ENCODE data around the gene PCNA.
"Not testable (repeated sequence)": the region's sequence is repeated elsewhere in the genome, so short reads cannot be mapped to it uniquely, and the experiment has no call there.

Gene PCNA

DNA sequence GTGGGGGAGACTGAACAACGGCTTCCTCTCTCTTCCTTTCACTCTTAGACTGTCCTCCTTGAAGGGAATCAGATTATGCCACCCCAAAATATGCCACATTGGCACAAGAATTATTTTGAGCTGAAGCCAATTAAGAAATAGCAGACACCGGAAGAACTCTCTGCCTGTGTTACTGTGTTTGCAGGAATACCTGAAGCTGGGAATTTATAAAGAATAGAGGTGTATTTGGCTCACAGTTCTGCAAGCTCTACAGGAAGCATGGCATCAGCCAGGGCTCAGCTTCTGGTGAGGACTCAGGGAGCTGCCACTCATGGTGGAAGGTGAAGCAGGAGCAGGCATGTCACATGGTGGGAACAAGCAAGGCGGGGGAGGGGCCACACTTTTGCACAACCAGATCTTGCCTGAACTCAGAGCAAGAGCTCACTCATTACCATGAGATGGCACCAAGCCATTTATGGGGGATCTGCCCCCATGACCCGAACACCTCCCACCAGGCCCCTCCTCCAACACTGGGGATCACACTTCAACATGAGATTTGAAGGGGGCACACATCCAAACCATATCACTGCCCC, 46.0 kb downstream of the PCNA start:
- TF ChIP-seq, protein P1, sequence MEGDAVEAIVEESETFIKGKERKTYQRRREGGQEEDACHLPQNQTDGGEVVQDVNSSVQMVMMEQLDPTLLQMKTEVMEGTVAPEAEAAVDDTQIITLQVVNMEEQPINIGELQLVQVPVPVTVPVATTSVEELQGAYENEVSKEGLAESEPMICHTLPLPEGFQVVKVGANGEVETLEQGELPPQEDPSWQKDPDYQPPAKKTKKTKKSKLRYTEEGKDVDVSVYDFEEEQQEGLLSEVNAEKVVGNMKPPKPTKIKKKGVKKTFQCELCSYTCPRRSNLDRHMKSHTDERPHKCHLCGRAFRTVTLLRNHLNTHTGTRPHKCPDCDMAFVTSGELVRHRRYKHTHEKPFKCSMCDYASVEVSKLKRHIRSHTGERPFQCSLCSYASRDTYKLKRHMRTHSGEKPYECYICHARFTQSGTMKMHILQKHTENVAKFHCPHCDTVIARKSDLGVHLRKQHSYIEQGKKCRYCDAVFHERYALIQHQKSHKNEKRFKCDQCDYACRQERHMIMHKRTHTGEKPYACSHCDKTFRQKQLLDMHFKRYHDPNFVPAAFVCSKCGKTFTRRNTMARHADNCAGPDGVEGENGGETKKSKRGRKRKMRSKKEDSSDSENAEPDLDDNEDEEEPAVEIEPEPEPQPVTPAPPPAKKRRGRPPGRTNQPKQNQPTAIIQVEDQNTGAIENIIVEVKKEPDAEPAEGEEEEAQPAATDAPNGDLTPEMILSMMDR (IDR thresholded peaks at IDR 0.05): no peak
- Histone ChIP-seq H3K27ac (peak overlapping the region; percentile 56 to 77), H3K4me1 (peaks cover 0 to 20% (median 11%) of the 10 kb centered on the region in 4 donors), H3K36me3 (no peaks in the 10 kb centered on the region), H3K9me3 (no peaks in the 10 kb centered on the region), H3K4me3 (no peak overlapping the region), H3K27me3 (no peaks in the 10 kb centered on the region)
- intact Hi-C loops (cut with DNase I; ENCODE audit: low total_unique reads): no loop called here
- DNase-seq: peak in 1 of 2 donors; percentile 75

DNA sequence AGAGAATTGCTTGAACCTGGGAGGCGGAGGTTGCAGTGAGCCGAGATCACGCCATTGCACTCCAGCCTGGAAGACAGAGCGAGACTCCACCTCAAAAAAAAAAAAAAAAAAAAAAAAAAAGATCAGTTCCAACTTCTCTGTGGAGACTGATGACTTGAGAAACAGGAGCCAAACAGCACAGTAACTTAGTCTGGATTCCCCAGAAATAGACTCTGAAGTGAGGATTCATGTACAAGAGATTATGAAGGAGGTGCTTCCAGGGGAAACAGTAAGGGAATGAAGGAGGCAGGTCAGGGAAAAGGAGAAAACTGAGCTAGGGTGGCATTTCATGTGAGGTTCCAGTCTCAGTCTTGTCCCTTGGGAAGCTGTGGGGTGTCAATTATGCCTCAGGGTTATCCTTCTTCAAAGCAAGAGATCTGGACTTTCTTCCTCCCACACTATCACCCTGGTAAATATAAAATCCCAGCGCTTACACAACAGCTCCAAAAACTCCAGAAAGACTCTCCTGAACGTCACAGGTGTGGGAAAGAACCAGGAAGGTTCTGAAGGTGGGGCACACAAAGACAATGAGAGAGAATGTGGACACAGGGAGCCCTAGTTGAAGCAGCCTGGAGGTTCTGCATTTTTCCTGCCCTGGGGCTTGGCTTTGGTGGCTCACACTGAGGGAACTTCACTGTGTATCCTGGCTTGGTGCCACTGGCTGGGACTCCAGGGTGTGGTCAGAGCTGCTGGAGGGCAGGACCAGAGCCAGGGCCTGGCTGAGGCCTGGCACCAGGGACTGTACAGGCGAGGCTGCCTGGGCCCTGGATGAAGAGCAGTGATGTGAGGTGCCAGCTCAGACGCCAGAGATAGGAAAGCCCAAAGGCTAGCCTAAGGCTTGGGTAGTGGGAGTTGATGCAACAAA, 46.8 kb downstream of the PCNA start:
- DNase-seq: peak; percentile 95 to 97
- no peaks in the 10 kb centered on the region for H3K27me3 ChIP-seq
- TF ChIP-seq, protein P1 (IDR thresholded peaks at IDR 0.05): no peak
- no peak overlapping the region for H3K4me3 ChIP-seq
- intact Hi-C loops (cut with DNase I; ENCODE audit: low total_unique reads): no loop called here
- peak overlapping the region; percentile 56 to 77 for H3K27ac ChIP-seq
- H3K9me3 ChIP-seq: no peaks in the 10 kb centered on the region
- no peaks in the 10 kb centered on the region for H3K36me3 ChIP-seq
- peaks cover 0 to 20% (median 11%) of the 10 kb centered on the region in 4 donors for H3K4me1 ChIP-seq

DNA sequence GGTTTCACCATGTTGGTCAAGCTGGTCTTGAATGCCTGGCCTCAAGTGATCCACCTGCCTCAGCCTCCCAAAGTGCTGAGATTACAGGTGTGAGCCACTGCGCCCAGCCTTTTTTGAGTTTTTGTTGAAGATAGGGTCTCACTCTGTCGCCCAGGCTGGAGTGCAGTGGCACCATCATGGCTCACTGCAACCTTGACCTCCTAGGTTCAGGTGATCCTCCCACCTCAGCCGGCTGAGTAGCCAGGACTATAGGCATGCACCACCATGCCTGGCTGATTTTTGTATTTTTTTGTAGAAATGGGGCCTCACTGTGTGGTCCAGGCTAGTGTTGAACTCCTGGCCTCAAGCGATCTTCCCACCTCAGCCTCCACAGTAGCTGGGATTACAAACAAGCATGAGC, 47.8 kb downstream of the PCNA start:
- peaks cover 0 to 20% (median 11%) of the 10 kb centered on the region in 4 donors for H3K4me1 ChIP-seq
- DNase-seq; intact Hi-C loops (cut with DNase I; ENCODE audit: low total_unique reads); H3K9me3 ChIP-seq; H3K27me3 ChIP-seq; H3K4me3 ChIP-seq; H3K36me3 ChIP-seq: not testable (repeated sequence)
- H3K27ac ChIP-seq: peak overlapping the region in 1 of 2 donors; percentile 77

DNA sequence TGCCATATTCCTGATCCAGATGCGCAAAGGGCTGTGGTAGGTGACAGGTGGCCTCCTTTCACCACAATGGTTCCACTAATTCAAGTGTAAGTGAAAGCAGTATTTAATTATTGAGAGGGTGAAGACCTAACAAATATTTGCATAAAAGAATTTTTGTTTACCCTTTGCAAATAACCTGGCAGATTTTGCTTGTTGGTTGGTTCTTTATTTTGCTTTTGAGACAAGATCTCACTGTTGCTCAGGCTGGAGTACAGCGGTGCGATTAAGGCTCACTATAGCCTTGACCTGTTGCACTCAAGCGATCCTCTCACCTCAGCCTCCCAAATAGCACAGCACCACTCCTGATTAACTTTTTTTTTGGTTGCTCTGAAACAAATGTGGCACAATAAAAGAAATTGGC, 49.2 kb downstream of the PCNA start:
- no peak for DNase-seq
- Histone ChIP-seq H3K4me1 (peaks cover 0 to 31% (median 13%) of the 10 kb centered on the region in 4 donors), H3K36me3 (no peaks in the 10 kb centered on the region), H3K27ac (no peak overlapping the region), H3K9me3 (no peaks in the 10 kb centered on the region), H3K4me3 (no peak overlapping the region), H3K27me3 (no peaks in the 10 kb centered on the region)
- intact Hi-C loops (cut with DNase I; ENCODE audit: low total_unique reads): no loop called here
- TF ChIP-seq, protein P1 (IDR thresholded peaks at IDR 0.05): no peak

DNA sequence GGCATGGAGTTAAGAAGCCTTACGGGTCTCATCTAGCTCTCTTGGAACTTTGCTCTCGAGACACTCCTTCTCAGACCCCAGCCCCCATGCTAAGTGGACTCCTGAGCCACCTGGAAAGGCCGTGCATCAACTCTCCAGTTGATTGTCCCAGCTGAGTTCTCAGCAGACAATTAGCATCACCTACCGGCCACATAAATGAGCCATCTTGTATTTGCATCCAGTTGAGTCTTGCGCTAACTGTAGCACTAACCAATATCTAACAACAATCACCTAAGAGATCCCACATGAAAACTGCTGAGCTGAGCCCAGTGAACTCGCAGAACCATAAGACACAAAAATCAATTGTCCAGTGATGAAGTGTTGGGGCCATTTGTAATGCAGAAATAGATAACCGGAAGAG, 49.7 kb downstream of the PCNA start:
- no peaks in the 10 kb centered on the region for H3K9me3 ChIP-seq
- H3K27me3 ChIP-seq: no peaks in the 10 kb centered on the region
- peaks cover 0 to 35% (median 13%) of the 10 kb centered on the region in 4 donors for H3K4me1 ChIP-seq
- no peak overlapping the region for H3K4me3 ChIP-seq
- TF ChIP-seq, protein P1 (IDR thresholded peaks at IDR 0.05): no peak
- intact Hi-C loops (cut with DNase I; ENCODE audit: low total_unique reads): no loop called here
- H3K27ac ChIP-seq: no peak overlapping the region
- peak in 1 of 2 donors; percentile 28 for DNase-seq
- H3K36me3 ChIP-seq: no peaks in the 10 kb centered on the region
